GM12878 (cell line): ENCODE data around the gene KLK13. TPM values are rescaled to one million over a fixed set of nuclear protein-coding genes. Genes with fewer than 3 reads are reported as not detected.

Source experiments
- ATAC-seq: fragments of 200-7000 bp; cut with Tn5 transposase; 3 replicates; pipeline ENCODE4 v1.9.1; 2020; ENCODE audit warnings: mild to moderate bottlenecking, moderate library complexity
- BruUV-seq: library from RNA; stranded (reverse); fragments of 400-500 nt; replicated peaks from 2 replicates; lab custom pipeline; 2021; lab: Mats Ljungman, UMichigan
- CTCF ChIA-PET: fragments of 300-600 bp; sonication (Branson Sonifier 250); formaldehyde crosslinking; extraction: SDS; loops from one replicate; lab custom pipeline; 2021; ENCODE audit warnings: inconsistent platforms; lab: Yijun Ruan, JAX
- POLR2A ChIA-PET: fragments of 350-600 bp; formaldehyde crosslinking; extraction: SDS; loops from one replicate; lab custom pipeline; 2021; ENCODE audit warnings: inconsistent platforms; lab: Charles Lee
- RAD21 ChIA-PET: fragments of 300-600 bp; sonication (Branson Sonifier 250); formaldehyde crosslinking; loops from one replicate; lab custom pipeline; 2023; ENCODE audit warnings: antibody characterized with exemption; ENCODE audit not compliant: unreplicated experiment; lab: Charles Lee
- SMC1A ChIA-PET: fragments of 300-600 bp; sonication (Branson Sonifier 250); formaldehyde crosslinking; loops from one replicate; lab custom pipeline; 2023; ENCODE audit not compliant: unreplicated experiment, uncharacterized antibody; lab: Charles Lee
- DNase-seq: peaks from one replicate; pipeline ENCODE4 v3.0.0-alpha.2; 2011; ENCODE audit warnings: low read depth, low spot score
- FAIRE-seq: peaks from 3 replicates; lab custom pipeline; 2011; peaks lifted over from hg19 to GRCh38; lab: Jason Lieb, UNC
- H2AFZ ChIP-seq: 2 replicates; pipeline ENCODE4 v1.6.0; 2011; ENCODE audit warnings: low read depth, low read length, control low read depth; ENCODE audit not compliant: control insufficient read depth
- H3K27ac ChIP-seq: 2 replicates; pipeline ENCODE4 v1.5.1; 2011; ENCODE audit warnings: control low read depth; ENCODE audit not compliant: control insufficient read depth, insufficient read depth
- H3K27me3 ChIP-seq, 2 experiments: replicated peaks in 1 of 2; 2 replicates each; pipeline versions ENCODE4 v1.6.0 to v1.6.1; 2011; ENCODE audit warnings: low read length in 1 of 2; ENCODE audit not compliant: control insufficient read depth in 2 of 2, insufficient read depth in 2 of 2
- H3K36me3 ChIP-seq, 2 experiments: 2 replicates each; pipeline ENCODE4 v1.5.1; 2011; ENCODE audit warnings: low read length in 1 of 2; ENCODE audit not compliant: control insufficient read depth in 2 of 2, insufficient read depth in 2 of 2
- H3K4me1 ChIP-seq: 2 replicates; pipeline ENCODE4 v1.6.1; 2011; ENCODE audit warnings: mild to moderate bottlenecking, low read length, moderate library complexity, mixed read lengths; ENCODE audit not compliant: control insufficient read depth, insufficient read depth
- H3K4me2 ChIP-seq: 2 replicates; pipeline ENCODE4 v1.6.0; 2011; ENCODE audit warnings: control low read depth; ENCODE audit not compliant: control insufficient read depth, insufficient read depth
- H3K4me3 ChIP-seq: fragments of 200-600 bp; sonication (generic); 2 replicates; pipeline ENCODE4 v1.5.1; 2016
- H3K79me2 ChIP-seq: 2 replicates; pipeline ENCODE4 v1.6.0; 2011; ENCODE audit warnings: low read length; ENCODE audit not compliant: control insufficient read depth, insufficient read depth
- H3K9ac ChIP-seq: 2 replicates; pipeline ENCODE4 v1.8.0; 2011; ENCODE audit warnings: low read length, control low read depth, mixed read lengths; ENCODE audit not compliant: control insufficient read depth, insufficient read depth
- H3K9me3 ChIP-seq: replicated peaks from 3 replicates; pipeline ENCODE4 v1.5.1; 2011; ENCODE audit warnings: mild to moderate bottlenecking, low read length; ENCODE audit not compliant: control insufficient read depth, insufficient read depth
- H4K20me1 ChIP-seq: 2 replicates; pipeline ENCODE4 v1.6.0; 2011; ENCODE audit not compliant: control insufficient read depth, insufficient read depth
- BRCA1 ChIP-seq: IDR thresholded peaks from 2 replicates; pipeline ENCODE4 v1.6.1; 2011; ENCODE audit warnings: low read depth, low read length, improper control_type of control experiment
- CTCF ChIP-seq, 3 experiments: IDR thresholded peaks in 2 of 3; conservative IDR thresholded peaks in 1 of 3; 2 replicates each; pipeline ENCODE4 v1.5.1; 2011; ENCODE audit warnings: low read depth in 3 of 3, low read length in 3 of 3, mild to moderate bottlenecking in 3 of 3, control low read depth in 2 of 3, moderate library complexity in 2 of 3, inconsistent platforms in 1 of 3, mixed read lengths in 1 of 3; ENCODE audit not compliant: control insufficient read depth in 2 of 3, insufficient read depth in 1 of 3; ENCODE audit errors: extremely low read depth in 1 of 3
- ESRRA ChIP-seq: IDR thresholded peaks from 2 replicates; pipeline ENCODE4 v1.6.1; 2012; ENCODE audit warnings: mild to moderate bottlenecking, low read length, improper control_type of control experiment
- NFIC ChIP-seq: IDR thresholded peaks from 2 replicates; pipeline ENCODE4 v1.6.1; 2012; ENCODE audit warnings: low read depth, mild to moderate bottlenecking, inconsistent platforms, low read length, moderate library complexity
- POLR2AphosphoS5 ChIP-seq: IDR thresholded peaks from 2 replicates; pipeline ENCODE4 v1.6.1; 2011; ENCODE audit warnings: mild to moderate bottlenecking, low read length, inconsistent platforms
- SKIL ChIP-seq: fragments of 450-650 bp; IDR thresholded peaks from 2 replicates; pipeline ENCODE4 v1.6.1; 2017; ENCODE audit warnings: mild to moderate bottlenecking, low read depth, inconsistent platforms; ENCODE audit not compliant: poor library complexity, severe bottlenecking
- SP1 ChIP-seq: IDR thresholded peaks from one replicate; pipeline ENCODE4 v1.6.1; 2011; ENCODE audit warnings: low read depth, low read length
- SPI1 ChIP-seq: IDR thresholded peaks from 2 replicates; pipeline ENCODE4 v1.6.1; 2011; ENCODE audit warnings: low read depth, mild to moderate bottlenecking, low read length, moderate library complexity, borderline replicate concordance; ENCODE audit not compliant: insufficient read depth
- SUZ12 ChIP-seq: fragments of 200-600 bp; sonication (generic); IDR thresholded peaks from one replicate; pipeline ENCODE4 v1.6.1; 2018; ENCODE audit warnings: antibody characterized with exemption, mild to moderate bottlenecking; ENCODE audit not compliant: unreplicated experiment
- WGBS: methylation state at CpG from one replicate; pipeline ENCODE4 v1.1.6; 2016; ENCODE audit warnings: low lambda C conversion rate; ENCODE audit not compliant: insufficient replicate concordance, insufficient coverage; ENCODE audit errors: missing lambda C conversion rate; 5-methylcytosine and 5-hydroxymethylcytosine counted together
- in situ Hi-C: fragments of 300-500 bp; cut with MboI; formaldehyde crosslinking; loops from 9 replicates; pipeline ENCODE4 v1.14.3; 2018; ENCODE audit warnings: mixed read lengths
- intact Hi-C: fragments of 100-400 bp; cut with micrococcal nuclease; formaldehyde crosslinking; loops from one replicate; pipeline ENCODE4 v1.14.2; 2022; ENCODE audit not compliant: unreplicated experiment
- polyA plus RNA-seq, 11 experiments: library from polyadenylated mRNA; depleted of rRNA in 4 of 11; unstranded in 6 of 11; stranded (reverse) in 5 of 11; fragments of >200 nt; fragmentation: Nextera tagmentation in 4 of 11; fragmentation: Illumina TruSeq in 1 of 11; extraction: Ambion mirVana in 4 of 11; extraction: Trizol in 1 of 11; gene quantifications; 1 replicate in 1 of 11; 2 replicates in 10 of 11; pipeline versions ENCODE4 v1.2.1 to v1.2.3, GENCODE V29; 2011 to 2016; ENCODE audit warnings: inconsistent platforms in 2 of 11, missing spikeins in 2 of 11, low read depth in 1 of 11
- total RNA-seq, 4 experiments: library from RNA; depleted of rRNA in 3 of 4; stranded (reverse); fragments of >200 nt in 3 of 4; fragmentation: Illumina TruSeq in 1 of 4; extraction: Trizol in 1 of 4; gene quantifications; 2 replicates each; pipeline versions ENCODE4 v1.2.1 to v1.2.3, GENCODE V29; 2013 to 2021

Gene KLK13
- total and polyA plus RNA-seq, 10 of the 15 experiments (the other 5 are each of a cell fraction or from before 2014, with no cell fraction given), result not detected

GRCh38 chr19:51015691-51016267 is 49.1 kb downstream of the KLK13 start:
- Histone ChIP-seq H2AFZ (no peak overlapping the region), H3K79me2 (no peaks in the 10 kb centered on the region), H3K36me3 (no peaks in the 10 kb centered on the region), H3K4me3 (no peak overlapping the region), H3K27ac (no peak overlapping the region), H3K27me3 (no peaks in the 10 kb centered on the region; a peak in 3 of 4 replicates), H3K9ac (no peak overlapping the region)
- POLR2A ChIA-PET, result no interaction called here
- FAIRE-seq, result no peak
- in situ Hi-C loops, result no loop called here
- RAD21 ChIA-PET, result no interaction called here
- intact Hi-C loops, result no loop called here
- no TSS peak for BruUV-seq
- CTCF ChIA-PET, result no interaction called here
- DNase-seq, result no peak
- WGBS, result 42% methylated on average over 18 of the region's 19 CpGs
- TF ChIP-seq BRCA1 (no peak), SP1 (no peak), SPI1 (no peak), POLR2AphosphoS5 (no peak), SUZ12 (no peak), SKIL (no peak), NFIC (no peak), CTCF (IDR thresholded peaks at IDR 0.05 in 2 of 3, conservative IDR thresholded peaks at IDR 0.05 in 1 of 3; ENCODE audit: control insufficient read depth in 2 of 3, extremely low read depth in 1 of 3, insufficient read depth in 1 of 3, low read depth in 3 of 3, low read length in 3 of 3) (no peak), ESRRA (no peak)
- TF ChIP-seq, all 136 proteins: peak for 0
- SMC1A ChIA-PET, result no interaction called here
- Histone ChIP-seq H4K20me1 (no peaks in the 10 kb centered on the region), H3K4me2 (no peak overlapping the region), H3K4me1 (no peaks in the 10 kb centered on the region), H3K9me3 (no peaks in the 10 kb centered on the region; the same call in 2 of the 3 replicates)
- ATAC-seq, result no peak
